Uterus (tissue), 4 donors: Measurements from ENCODE around the gene UBXN4. TPM values are rescaled to one million over a fixed set of nuclear protein-coding genes. Genes with fewer than 3 reads are reported as not detected.

ENCODE experiments used
- DNase-seq, 2 donors: peaks; one replicate each; pipeline ENCODE4 v3.0.0-alpha.2; 2019 to 2020
- H3K27ac ChIP-seq, 2 donors: fragments of 200-600 bp; sonication (generic); 1 replicate in 1 of 2; 2 replicates in 1 of 2; pipeline ENCODE4 v1.5.1; 2016 to 2018
- H3K27me3 ChIP-seq, 2 donors: fragments of 200-600 bp; sonication (generic); one replicate each; pipeline ENCODE4 v1.5.1; 2018 to 2019; ENCODE audit warnings: control low read depth in 1 of 2
- H3K36me3 ChIP-seq, 2 donors: fragments of 200-600 bp; sonication (generic); one replicate each; pipeline ENCODE4 v1.5.1; 2019; ENCODE audit warnings: control low read depth in 1 of 2
- H3K4me1 ChIP-seq, 2 donors: fragments of 200-600 bp; sonication (generic); one replicate each; pipeline ENCODE4 v1.5.1; 2018 to 2019; ENCODE audit warnings: control low read depth in 1 of 2
- H3K4me3 ChIP-seq, 2 donors: fragments of 200-600 bp; sonication (generic); 1 replicate in 1 of 2; 2 replicates in 1 of 2; pipeline ENCODE4 v1.5.1; 2018 to 2019; ENCODE audit warnings: mild to moderate bottlenecking in 1 of 2
- H3K9me3 ChIP-seq, 2 donors: fragments of 200-600 bp; sonication (generic); one replicate each; pipeline ENCODE4 v1.5.1; 2019; ENCODE audit warnings: control low read depth in 1 of 2
- POLR2A ChIP-seq, 2 donors: fragments of 450-650 bp; IDR thresholded peaks; one replicate each; pipeline ENCODE4 v1.6.1; 2016; ENCODE audit warnings: antibody characterized with exemption in 2 of 2, mild to moderate bottlenecking in 1 of 2, moderate library complexity in 1 of 2
- intact Hi-C: fragments of 100-400 bp; cut with DNase I; formaldehyde crosslinking; loops from one replicate; pipeline ENCODE4 v1.15.1; 2023; ENCODE audit warnings: low total_unique reads
- total RNA-seq, 4 donors: library from RNA; depleted of rRNA in 3 of 4; stranded (reverse); fragments of >200 nt in 3 of 4; gene quantifications; one replicate each; pipeline versions ENCODE4 v1.1.0 to v1.2.4, GENCODE V29; 2014 to 2023
- TF ChIP-seq, protein P1 (sequence below), 4 experiments: fragments of 200-600 bp in 2 of 4; fragments of 450-650 bp in 2 of 4; sonication (generic) in 2 of 4; IDR thresholded peaks; one replicate each; pipeline ENCODE4 v1.5.1; 2016 to 2019; ENCODE audit warnings: antibody characterized with exemption in 4 of 4, mild to moderate bottlenecking in 2 of 4, moderate library complexity in 1 of 4
- donor health status: DM: yes; HTN: yes; CAD: no.

UBXN4 gene
- total RNA-seq, 4 donors from 2014 or later, result 24.7 to 116 (median 71.4) TPM

DNA sequence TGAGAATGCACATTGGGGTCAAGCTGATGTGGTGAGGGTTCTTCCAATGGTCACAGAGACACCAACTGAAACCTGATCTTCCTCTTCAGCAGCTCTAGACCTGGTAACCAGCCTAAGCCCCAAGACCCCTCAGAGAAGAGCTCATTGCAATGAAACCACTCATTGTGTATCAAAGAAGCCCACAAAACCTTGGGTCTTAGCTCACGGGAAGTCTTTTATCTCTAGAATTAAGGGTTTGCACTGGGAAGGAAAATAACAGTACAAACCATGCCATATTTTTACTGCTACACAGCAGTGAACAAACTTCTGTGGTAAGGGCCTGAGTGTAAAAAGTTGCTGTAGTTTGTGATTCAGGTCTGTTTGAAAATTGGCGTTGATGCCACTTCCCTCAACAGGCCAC lies 8.6 kb upstream of the UBXN4 start:
- H3K9me3 ChIP-seq, result no peaks in the 10 kb centered on the region
- H3K27ac ChIP-seq, result no peak overlapping the region
- H3K4me3 ChIP-seq, result no peak overlapping the region
- TF ChIP-seq, protein P1, sequence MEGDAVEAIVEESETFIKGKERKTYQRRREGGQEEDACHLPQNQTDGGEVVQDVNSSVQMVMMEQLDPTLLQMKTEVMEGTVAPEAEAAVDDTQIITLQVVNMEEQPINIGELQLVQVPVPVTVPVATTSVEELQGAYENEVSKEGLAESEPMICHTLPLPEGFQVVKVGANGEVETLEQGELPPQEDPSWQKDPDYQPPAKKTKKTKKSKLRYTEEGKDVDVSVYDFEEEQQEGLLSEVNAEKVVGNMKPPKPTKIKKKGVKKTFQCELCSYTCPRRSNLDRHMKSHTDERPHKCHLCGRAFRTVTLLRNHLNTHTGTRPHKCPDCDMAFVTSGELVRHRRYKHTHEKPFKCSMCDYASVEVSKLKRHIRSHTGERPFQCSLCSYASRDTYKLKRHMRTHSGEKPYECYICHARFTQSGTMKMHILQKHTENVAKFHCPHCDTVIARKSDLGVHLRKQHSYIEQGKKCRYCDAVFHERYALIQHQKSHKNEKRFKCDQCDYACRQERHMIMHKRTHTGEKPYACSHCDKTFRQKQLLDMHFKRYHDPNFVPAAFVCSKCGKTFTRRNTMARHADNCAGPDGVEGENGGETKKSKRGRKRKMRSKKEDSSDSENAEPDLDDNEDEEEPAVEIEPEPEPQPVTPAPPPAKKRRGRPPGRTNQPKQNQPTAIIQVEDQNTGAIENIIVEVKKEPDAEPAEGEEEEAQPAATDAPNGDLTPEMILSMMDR (IDR thresholded peaks at IDR 0.05), result no peak
- TF ChIP-seq POLR2A (IDR thresholded peaks at IDR 0.05), result no peak
- H3K36me3 ChIP-seq, result no peaks in the 10 kb centered on the region
- no peaks in the 10 kb centered on the region for H3K27me3 ChIP-seq
- no peaks in the 10 kb centered on the region for H3K4me1 ChIP-seq
- DNase-seq, result no peak
- intact Hi-C loops, result no loop called here

DNA sequence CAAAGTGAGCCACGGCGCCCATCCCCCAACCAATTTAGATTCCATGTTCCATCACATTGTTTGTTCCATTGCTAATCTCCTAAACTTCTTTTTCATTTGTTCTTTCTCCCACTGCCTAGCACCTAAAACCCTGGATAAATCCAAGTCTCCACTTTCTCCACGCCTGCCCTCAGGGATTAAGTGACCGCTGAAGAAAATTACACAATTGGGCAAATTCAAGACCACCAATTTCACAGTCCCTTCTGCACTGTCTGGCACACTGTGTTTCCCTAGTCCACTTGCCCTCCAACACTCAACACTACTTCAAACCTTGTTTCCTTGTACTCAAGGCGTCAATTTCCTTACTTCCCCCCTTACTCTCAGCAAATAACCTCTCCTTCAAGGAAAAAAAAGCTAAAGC lies 5.1 kb upstream of the UBXN4 start:
- Histone ChIP-seq H3K36me3 (no peaks in the 10 kb centered on the region), H3K4me1 (no peaks in the 10 kb centered on the region), H3K9me3 (no peaks in the 10 kb centered on the region), H3K4me3 (no peak overlapping the region), H3K27ac (no peak overlapping the region), H3K27me3 (no peaks in the 10 kb centered on the region)
- TF ChIP-seq POLR2A (IDR thresholded peaks at IDR 0.05), result no peak
- TF ChIP-seq, protein P1 (IDR thresholded peaks at IDR 0.05), result no peak
- no peak for DNase-seq
- intact Hi-C loops, result no loop called here

GRCh38 chr2:135740206-135740605 lies 1.4 kb upstream of the UBXN4 start:
- Histone ChIP-seq H3K4me1 (peaks cover 0 to 8% of the 10 kb centered on the region in 2 donors), H3K4me3 (no peak overlapping the region), H3K36me3 (no peaks in the 10 kb centered on the region), H3K9me3 (no peaks in the 10 kb centered on the region), H3K27me3 (no peaks in the 10 kb centered on the region), H3K27ac (no peak overlapping the region)
- intact Hi-C loops, result no loop called here
- TF ChIP-seq, protein P1 (IDR thresholded peaks at IDR 0.05), result no peak
- no peak for TF ChIP-seq POLR2A (IDR thresholded peaks at IDR 0.05)
- DNase-seq, result no peak

- no peaks in the 10 kb centered on the region for H3K9me3 ChIP-seq
- H3K27ac ChIP-seq, result peak overlapping the region; percentile 97 to 99
- H3K4me3 ChIP-seq, result no peak overlapping the region
- DNase-seq, result no peak
- peaks cover 0 to 8% of the 10 kb centered on the region in 2 donors for H3K4me1 ChIP-seq
- intact Hi-C loops, result no loop called here
- H3K36me3 ChIP-seq, result no peaks in the 10 kb centered on the region
- TF ChIP-seq POLR2A (IDR thresholded peaks at IDR 0.05), result no peak
- TF ChIP-seq, protein P1 (IDR thresholded peaks at IDR 0.05), result peak in 1 of 4 experiments; percentile 21
- H3K27me3 ChIP-seq, result no peaks in the 10 kb centered on the region
These were observed 636 bp upstream of the UBXN4 start for GRCh38 chr2:135741043-135741394.

GRCh38 chr2:135742325-135742757 lies 686 bp downstream of the UBXN4 start:
- H3K4me1 ChIP-seq, result peaks cover 0 to 8% of the 10 kb centered on the region in 2 donors
- TF ChIP-seq POLR2A (IDR thresholded peaks at IDR 0.05), result peak in 1 of 2 donors; percentile 9
- TF ChIP-seq, protein P1 (IDR thresholded peaks at IDR 0.05), result no peak
- H3K27me3 ChIP-seq, result no peaks in the 10 kb centered on the region
- peak overlapping the region; percentile 64 to 90 for H3K4me3 ChIP-seq
- intact Hi-C loops, result no loop called here
- peak; percentile 19 to 40 for DNase-seq
- H3K27ac ChIP-seq, result peak overlapping the region; percentile 97 to 99
- H3K36me3 ChIP-seq, result no peaks in the 10 kb centered on the region
- no peaks in the 10 kb centered on the region for H3K9me3 ChIP-seq
